Dermis microvascular lymphatic vessel endothelial cell (primary cell): Measurements from ENCODE around the gene CARD19. TPM values are rescaled to one million over a fixed set of nuclear protein-coding genes. Genes with fewer than 3 reads are reported as not detected.
"Not testable (repeated sequence)": the region's sequence is repeated elsewhere in the genome, so short reads cannot be mapped to it uniquely, and the experiment has no call there.

ENCODE experiments used
- DNase-seq, 2 donors: peaks; one replicate each; pipeline versions ENCODE4 v3.0.0 to v3.0.0-alpha.2; 2010; ENCODE audit warnings: low read depth in 2 of 2
- total RNA-seq: library from RNA; depleted of rRNA; stranded (reverse); fragments of >200 nt; gene quantifications from 2 replicates; pipeline ENCODE4 v1.2.1, GENCODE V29; 2014

The CARD19 gene
- total RNA-seq, 1 donor from 2014 or later: 54.7 TPM

- DNase-seq: no peak
These were observed 36.4 kb downstream of the CARD19 start for GRCh38 chr9:93132287-93132927.

- peak in 1 of 2 donors; percentile 46 for DNase-seq
These were observed 37.1 kb downstream of the CARD19 start for GRCh38 chr9:93132946-93133680.

DNA sequence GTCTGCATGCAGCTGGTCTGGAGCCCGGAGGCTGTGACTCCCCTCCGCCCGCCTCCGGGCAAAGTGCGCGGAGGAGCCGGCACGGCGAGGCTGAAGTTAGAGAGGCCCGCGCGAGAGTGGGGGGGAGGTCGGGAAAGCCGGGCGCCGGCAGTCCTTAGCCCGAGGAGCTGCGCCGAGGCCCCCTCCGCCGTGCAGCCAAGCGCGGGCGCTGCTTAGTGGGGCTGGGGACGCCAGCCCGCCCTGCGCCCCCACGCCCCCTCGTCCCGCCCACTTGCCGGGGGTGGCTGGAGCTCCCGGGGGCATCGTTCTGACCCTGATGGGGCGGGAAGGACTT, 37.6 kb downstream of the CARD19 start:
- DNase-seq: peak in 1 of 2 donors; percentile 82

DNA sequence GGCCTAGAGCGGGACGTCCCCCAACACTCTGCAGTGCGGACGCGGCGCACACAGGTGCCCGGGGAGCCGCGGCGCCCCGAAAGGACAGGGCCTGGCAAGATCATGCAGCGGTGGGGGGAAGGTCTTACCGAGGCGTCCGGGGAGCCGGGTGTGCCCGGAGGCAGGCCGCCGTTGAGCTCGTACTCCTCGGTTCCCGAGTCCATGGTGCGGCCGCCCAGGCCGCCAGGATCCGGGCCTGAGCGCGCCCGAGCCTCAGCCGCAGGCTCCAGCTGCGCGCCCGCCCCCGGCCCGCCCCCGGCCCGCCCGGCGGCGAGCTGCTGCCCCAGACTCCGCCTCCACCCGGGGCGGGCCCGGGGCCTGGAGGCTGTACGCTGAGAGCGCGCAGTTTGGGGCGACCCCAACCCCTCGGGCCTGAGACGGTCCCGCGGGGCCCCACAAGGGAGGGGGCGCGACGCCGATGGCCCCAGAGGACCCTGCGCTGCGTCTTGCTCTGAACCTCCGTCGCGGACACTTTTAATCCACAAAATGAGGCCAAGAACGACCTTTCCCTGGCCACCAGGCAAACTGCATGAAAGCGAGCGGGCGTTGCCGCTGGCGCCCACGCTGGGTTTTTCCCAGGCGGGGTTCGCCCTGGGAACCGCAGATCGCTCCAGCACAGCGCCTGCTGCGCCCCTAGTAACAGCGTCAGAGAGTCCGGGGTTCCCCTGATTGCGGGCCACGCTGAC, 38.2 kb downstream of the CARD19 start, which contains the start of gene NINJ1:
Gene NINJ1 (minus strand): TSS at position 237 of the 725 bp plus-strand sequence. CDS start 34 bp downstream, at position 203.
- DNase-seq: peak; percentile 48 to 79

DNA sequence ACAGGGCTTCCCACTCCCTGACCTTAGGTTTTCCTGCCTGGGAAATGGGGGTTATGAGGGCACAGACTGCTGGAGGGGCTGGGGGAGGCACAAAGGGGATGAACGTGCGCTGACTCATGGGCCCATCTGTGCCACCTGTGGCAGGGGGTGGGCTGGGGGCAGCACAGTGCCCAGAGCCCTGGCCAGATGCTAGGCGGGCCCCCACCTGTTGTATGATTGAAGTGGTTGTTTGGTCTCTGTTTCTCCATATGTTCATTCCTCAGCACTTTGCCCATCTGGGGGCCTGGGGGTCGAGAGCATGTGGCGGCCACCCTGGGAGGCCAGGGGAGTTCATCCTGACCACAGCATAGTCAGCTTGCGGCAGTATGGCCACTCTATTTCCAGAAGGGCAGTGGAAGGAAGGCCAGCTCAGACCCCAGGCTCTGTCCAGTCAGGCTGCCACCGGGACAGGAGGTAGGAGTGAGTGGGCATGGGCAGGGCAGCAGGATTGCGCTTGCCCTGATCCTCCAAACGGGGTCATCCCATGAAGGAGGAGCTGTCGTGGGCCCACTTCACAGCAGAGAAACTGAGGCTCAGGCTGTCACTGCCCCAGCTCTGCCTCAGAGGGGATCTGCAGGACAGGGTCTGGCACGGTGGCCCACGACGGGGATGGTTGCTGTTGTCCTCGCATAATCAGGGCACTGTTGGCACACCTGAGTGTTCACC, 38.9 kb downstream of the CARD19 start:
- DNase-seq: no peak

DNA sequence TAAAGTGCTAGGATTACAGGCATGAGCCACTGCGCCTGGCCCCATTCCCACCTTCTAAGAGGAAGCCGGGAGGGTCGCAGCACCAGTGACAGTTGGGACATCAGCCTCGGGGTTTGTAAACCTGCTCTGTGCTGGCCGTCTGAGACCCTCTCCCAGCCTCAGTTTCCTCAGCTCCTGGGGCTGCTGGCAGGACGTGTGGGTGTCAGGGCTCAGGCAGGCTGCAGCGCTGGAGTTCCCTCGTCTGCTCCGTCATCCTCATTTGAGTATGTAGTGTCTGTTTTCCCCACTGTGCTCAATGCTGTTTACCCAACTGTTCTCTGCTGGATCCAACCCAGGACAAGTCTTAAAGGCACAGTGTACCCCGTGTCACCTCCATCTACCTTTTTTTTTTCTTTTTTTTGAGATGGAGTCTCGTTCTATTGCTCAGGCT, 40.0 kb downstream of the CARD19 start:
- DNase-seq: no peak

GRCh38 chr9:93137362-93137761, 41.3 kb downstream of the CARD19 start:
- no peak for DNase-seq

DNA sequence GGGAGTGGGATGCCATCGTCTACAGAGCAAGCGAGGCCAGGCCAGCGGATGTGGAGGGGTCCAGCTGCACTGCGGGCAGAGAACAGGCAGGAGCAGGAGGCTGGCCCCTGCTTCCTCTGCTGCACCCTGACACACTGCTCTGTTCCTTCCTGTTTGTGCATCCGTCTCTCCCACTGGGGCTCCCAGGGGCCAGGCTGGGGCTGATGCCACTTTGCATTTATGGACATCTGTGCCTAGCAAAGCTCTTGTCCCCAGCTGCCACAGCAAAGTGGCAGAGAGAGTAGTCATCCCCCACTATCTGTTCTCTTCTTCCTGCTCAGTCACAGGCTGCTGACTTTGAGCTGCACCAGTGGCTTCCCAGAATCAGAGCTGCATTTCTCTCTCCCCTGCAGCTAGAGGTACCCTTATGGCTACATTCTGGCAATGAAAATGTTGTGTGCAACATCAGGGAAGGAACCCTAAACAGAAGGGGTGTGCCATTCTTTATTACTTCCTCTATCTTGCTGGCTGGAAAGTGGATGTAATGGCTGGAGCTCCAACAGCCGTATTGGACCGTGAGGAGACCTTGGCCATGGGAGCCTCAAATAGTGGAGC, 42.3 kb downstream of the CARD19 start:
- no peak for DNase-seq

GRCh38 chr9:93139365-93140182, 43.6 kb downstream of the CARD19 start:
- no peak for DNase-seq

- DNase-seq: no peak
These were observed 45.9 kb downstream of the CARD19 start for GRCh38 chr9:93141771-93142483.

DNA sequence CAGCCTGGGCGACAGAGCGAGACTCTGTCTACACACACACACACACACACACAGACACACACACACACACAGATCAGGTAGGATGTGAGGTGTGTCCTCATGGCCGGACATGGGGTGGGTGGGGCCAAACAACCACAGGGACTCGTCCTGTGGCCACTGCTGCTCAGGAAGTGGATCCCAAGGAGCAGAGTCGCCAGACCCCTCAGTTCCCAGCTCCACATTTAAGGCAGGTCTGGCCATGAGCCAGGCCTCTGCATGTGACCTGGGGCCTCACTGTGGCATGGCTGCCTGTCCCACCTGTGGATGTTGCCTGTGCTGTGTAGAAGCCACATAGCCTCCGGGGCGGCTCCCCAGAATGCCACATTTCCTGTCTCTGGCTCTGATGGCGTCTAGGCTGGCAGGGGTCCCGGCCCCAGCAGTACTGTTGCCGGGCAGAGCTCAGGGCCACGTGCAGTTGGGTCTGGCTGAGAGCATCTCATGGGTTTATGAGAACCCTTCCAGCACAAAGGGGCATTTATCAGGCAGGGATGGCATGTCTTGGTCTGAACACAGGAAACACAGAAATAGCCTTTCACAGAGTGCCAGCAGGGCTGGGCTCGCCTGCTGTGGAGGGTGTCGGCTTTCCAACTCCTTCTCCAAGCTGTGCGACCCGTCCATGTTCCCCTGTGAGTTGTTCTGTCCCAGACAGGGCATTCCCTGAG, 48.0 kb downstream of the CARD19 start:
- no peak for DNase-seq

- DNase-seq: not testable (repeated sequence)
These were observed 50.7 kb downstream of the CARD19 start for GRCh38 chr9:93146696-93147095.

GRCh38 chr9:93147632-93148031, 51.6 kb downstream of the CARD19 start:
- DNase-seq: no peak

GRCh38 chr9:93148721-93149120, 52.7 kb downstream of the CARD19 start:
- no peak for DNase-seq

GRCh38 chr9:93149361-93149760, 53.3 kb downstream of the CARD19 start:
- DNase-seq: no peak

GRCh38 chr9:93151097-93151784, 55.2 kb downstream of the CARD19 start:
- DNase-seq: no peak

DNA sequence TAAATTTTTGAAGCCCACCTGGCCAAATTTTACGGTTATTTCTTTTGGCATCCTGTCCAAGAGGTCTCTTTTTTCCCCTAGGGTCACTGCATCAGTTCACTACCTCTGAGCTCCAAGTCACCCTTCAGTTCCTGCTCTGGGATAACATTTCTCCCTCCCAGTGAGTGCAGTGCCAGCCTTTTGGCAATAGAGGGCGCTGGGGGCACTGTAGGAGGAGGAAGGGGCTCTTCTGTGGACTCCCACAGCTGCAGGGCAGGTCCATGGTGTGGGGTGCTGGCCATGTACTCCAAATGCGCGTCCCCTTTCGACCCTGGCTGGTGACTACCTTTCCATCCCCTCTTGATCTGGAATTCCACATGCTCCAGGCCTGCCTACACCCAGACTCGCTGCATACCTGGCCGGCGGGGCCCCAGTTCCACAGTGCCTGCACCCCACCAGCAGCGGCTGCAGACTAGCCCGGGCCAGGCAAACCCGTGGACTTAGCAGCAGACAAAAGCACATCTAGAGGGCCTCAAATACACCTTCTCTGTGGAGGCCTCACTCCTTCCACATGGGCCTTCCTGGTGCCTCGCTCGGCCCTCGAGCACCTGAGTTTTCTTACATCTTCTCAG, 58.4 kb downstream of the CARD19 start:
- DNase-seq: no peak
